Keratinocyte (primary cell): ENCODE data around the gene MTO1.

Experiments
- CTCF ChIP-seq, 3 experiments: IDR thresholded peaks in 1 of 3; conservative IDR thresholded peaks in 1 of 3; optimal IDR thresholded peaks in 1 of 3; 2 replicates in 2 of 3; 3 replicates in 1 of 3; pipeline versions ENCODE3 to v1.5.1; 2011; ENCODE audit warnings: low read length in 3 of 3, mild to moderate bottlenecking in 3 of 3, moderate library complexity in 2 of 3, control low read depth in 1 of 3, inconsistent platforms in 1 of 3; ENCODE audit not compliant: insufficient read depth in 2 of 3; ENCODE audit errors: extremely low read depth in 1 of 3
- EZH2 ChIP-seq: IDR thresholded peaks from one replicate; pipeline ENCODE4 v1.6.1; 2012; ENCODE audit warnings: inconsistent platforms, mild to moderate bottlenecking, low read length, moderate library complexity

GRCh38 chr6:73548458-73549446 is 87.2 kb downstream of the MTO1 start:
- TF ChIP-seq CTCF (optimal IDR thresholded peaks at IDR 0.05 in 1 of 3, IDR thresholded peaks at IDR 0.05 in 1 of 3, conservative IDR thresholded peaks at IDR 0.05 in 1 of 3; ENCODE audit: extremely low read depth in 1 of 3, insufficient read depth in 2 of 3, low read length in 3 of 3) (no peak), EZH2 (no peak)
